ENCODE results near the gene MSI2. TPM values are rescaled to one million over a fixed set of nuclear protein-coding genes. Genes with fewer than 3 reads are reported as not detected.

The MSI2 gene
- total and polyA plus RNA-seq, 9 of the 15 experiments (the other 6 are each of a cell fraction or from before 2014, with no cell fraction given), result 4.6 to 61.8 (median 42.4) TPM

DNA sequence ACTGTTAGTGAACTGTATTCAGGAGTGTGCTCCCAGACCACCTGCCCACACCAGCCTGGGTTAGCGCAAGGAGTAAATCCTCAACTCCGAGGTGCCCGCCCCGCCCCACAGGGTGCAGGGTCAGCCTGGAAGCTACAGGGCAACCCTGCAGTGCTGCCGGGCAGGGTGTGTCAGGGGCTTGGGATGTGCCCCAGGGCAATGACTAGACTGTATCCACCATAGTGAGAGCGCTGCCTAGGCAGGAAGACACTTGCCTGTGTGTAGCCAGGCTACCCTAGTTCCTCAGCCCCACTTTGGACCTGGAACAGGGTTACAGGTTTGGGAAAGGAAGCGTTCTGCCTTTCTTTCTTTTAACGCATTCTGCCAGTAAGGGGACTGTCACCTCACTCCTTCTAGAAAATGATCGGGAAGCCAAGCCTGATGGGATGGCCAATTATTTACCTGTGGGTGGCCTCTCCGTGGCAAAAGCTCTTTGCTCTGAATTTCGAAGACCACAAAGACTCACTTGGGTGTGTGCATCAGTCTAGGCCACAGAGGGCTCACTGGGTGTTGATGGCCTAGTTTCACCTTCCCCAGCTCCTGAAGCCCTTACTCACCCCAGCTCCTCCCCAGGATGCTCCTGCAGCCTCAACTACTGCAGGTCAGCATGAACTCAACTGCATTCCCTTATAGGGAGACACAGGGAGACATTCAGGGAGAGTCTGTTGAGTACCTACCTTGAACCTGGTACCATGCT, 397.9 kb downstream of the MSI2 start:
- Histone ChIP-seq H3K27ac (ENCODE audit: extremely low read depth, low read depth, low read length) (no peak overlapping the region), H3K4me3 (no peak overlapping the region), H4K20me1 (replicated peaks; ENCODE audit: control insufficient read depth, insufficient read depth, low read length) (no peaks in the 10 kb centered on the region), H3K9ac (ENCODE audit: insufficient read depth in 1 of 2, low read depth in 2 of 2, low read length in 2 of 2) (no peak overlapping the region), H3K27me3 (ENCODE audit: control insufficient read depth in 2 of 2, insufficient read depth in 2 of 2, low read length in 2 of 2) (no peaks in the 10 kb centered on the region), H3K4me2 (ENCODE audit: insufficient read depth, low read length) (no peak overlapping the region), H3K9me1 (ENCODE audit: control insufficient read depth, insufficient read depth, low read length) (no peaks in the 10 kb centered on the region), H3K36me3 (ENCODE audit: control insufficient read depth, insufficient read depth, low read length) (no peaks in the 10 kb centered on the region; the same call in 2 of the 3 replicates), H3K9me3 (replicated peaks; ENCODE audit: control insufficient read depth, insufficient read depth, low read depth, low read length) (no peaks in the 10 kb centered on the region), H2AFZ (ENCODE audit: low read depth, low read length) (no peak overlapping the region), H3K4me1 (replicated peaks in 1 of 2; ENCODE audit: control insufficient read depth in 2 of 2, insufficient read depth in 2 of 2, low read length in 2 of 2) (no peaks in the 10 kb centered on the region), H3K79me2 (ENCODE audit: control insufficient read depth, insufficient read depth, low read length) (no peaks in the 10 kb centered on the region)
- ATAC-seq (no peak), FAIRE-seq (no peak), DNase-seq (ENCODE audit: extremely low read depth in 1 of 4, low spot score in 3 of 4) (no peak)
- intact Hi-C loops (cut with micrococcal nuclease) (no loop called here), in situ Hi-C loops (cut with MboI) (no loop called here)
- ChIA-PET CTCF (ENCODE audit: low intra/inter-chr PET ratio) (no interaction called here), POLR2A (interaction anchor here (1.3 kb wide), 1 partner anchor 12 kb away, joined by 4 read pairs; no protein-coding TSS in a partner anchor)
- no TSS peak for BruUV-seq (replicated peaks)
- TF ChIP-seq YBX1 (IDR thresholded peaks at IDR 0.05), result no peak
- TF ChIP-seq MCM5 (IDR thresholded peaks at IDR 0.05; ENCODE audit: low read depth), result no peak
- 86% methylated on average over 10 of the region's 11 CpGs for WGBS (ENCODE audit: insufficient coverage, low coverage, missing lambda C conversion rate)

- no peak overlapping the region for H3K27ac ChIP-seq (ENCODE audit: extremely low read depth, low read depth, low read length)
- no peak overlapping the region for H3K4me2 ChIP-seq (ENCODE audit: insufficient read depth, low read length)
- H3K4me1 ChIP-seq (replicated peaks in 1 of 2; ENCODE audit: control insufficient read depth in 2 of 2, insufficient read depth in 2 of 2, low read length in 2 of 2), result no peaks in the 10 kb centered on the region
- no peaks in the 10 kb centered on the region for H4K20me1 ChIP-seq (replicated peaks; ENCODE audit: control insufficient read depth, insufficient read depth, low read length)
- H2AFZ ChIP-seq (ENCODE audit: low read depth, low read length), result no peak overlapping the region
- no peak overlapping the region for H3K9ac ChIP-seq (ENCODE audit: insufficient read depth in 1 of 2, low read depth in 2 of 2, low read length in 2 of 2)
- in situ Hi-C loops (cut with MboI), result no loop called here
- TF ChIP-seq CBX5 (IDR thresholded peaks at IDR 0.05; ENCODE audit: borderline replicate concordance, low read depth) (no peak), ZNF165 (CRISPR knock-in tag; IDR thresholded peaks at IDR 0.05; ENCODE audit: borderline replicate concordance) (no peak), PML (IDR thresholded peaks at IDR 0.05; ENCODE audit: low read length) (no peak), ATF7 (IDR thresholded peaks at IDR 0.05) (no peak), NCOA4 (IDR thresholded peaks at IDR 0.05; ENCODE audit: partially characterized antibody) (no peak), ZNF274 (IDR thresholded peaks at IDR 0.05; ENCODE audit: borderline replicate concordance, low read depth, low read length) (no peak), TAF1 (IDR thresholded peaks at IDR 0.05; ENCODE audit: control insufficient read depth, extremely low read depth, insufficient read depth, low read length, severe bottlenecking) (no peak), ZNF57 (CRISPR knock-in tag; IDR thresholded peaks at IDR 0.05) (no peak), CBX3 (IDR thresholded peaks at IDR 0.05; ENCODE audit: borderline replicate concordance in 1 of 2, low read length in 2 of 2) (no peak), ZNF695 (CRISPR knock-in tag; IDR thresholded peaks at IDR 0.05) (no peak), SNIP1 (IDR thresholded peaks at IDR 0.05; ENCODE audit: low read depth) (no peak), FOXM1 (IDR thresholded peaks at IDR 0.05; ENCODE audit: low read depth) (no peak), FOXM1 (CRISPR knock-in tag; IDR thresholded peaks at IDR 0.05; ENCODE audit: low read depth) (no peak)
- TF ChIP-seq, protein P1, sequence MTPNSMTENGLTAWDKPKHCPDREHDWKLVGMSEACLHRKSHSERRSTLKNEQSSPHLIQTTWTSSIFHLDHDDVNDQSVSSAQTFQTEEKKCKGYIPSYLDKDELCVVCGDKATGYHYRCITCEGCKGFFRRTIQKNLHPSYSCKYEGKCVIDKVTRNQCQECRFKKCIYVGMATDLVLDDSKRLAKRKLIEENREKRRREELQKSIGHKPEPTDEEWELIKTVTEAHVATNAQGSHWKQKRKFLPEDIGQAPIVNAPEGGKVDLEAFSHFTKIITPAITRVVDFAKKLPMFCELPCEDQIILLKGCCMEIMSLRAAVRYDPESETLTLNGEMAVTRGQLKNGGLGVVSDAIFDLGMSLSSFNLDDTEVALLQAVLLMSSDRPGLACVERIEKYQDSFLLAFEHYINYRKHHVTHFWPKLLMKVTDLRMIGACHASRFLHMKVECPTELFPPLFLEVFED (CRISPR knock-in tag; conservative IDR thresholded peaks at IDR 0.05), result no peak
- H3K27me3 ChIP-seq (ENCODE audit: control insufficient read depth in 2 of 2, insufficient read depth in 2 of 2, low read length in 2 of 2), result no peaks in the 10 kb centered on the region
- 78% methylated on average over 6 of the region's 6 CpGs for WGBS (ENCODE audit: insufficient coverage, low coverage, missing lambda C conversion rate)
- H3K9me3 ChIP-seq (replicated peaks; ENCODE audit: control insufficient read depth, insufficient read depth, low read depth, low read length), result no peaks in the 10 kb centered on the region
- FAIRE-seq, result no peak
- BruUV-seq (replicated peaks), result no TSS peak
- H3K36me3 ChIP-seq (ENCODE audit: control insufficient read depth, insufficient read depth, low read length), result no peaks in the 10 kb centered on the region; the same call in 2 of the 3 replicates
- ChIA-PET CTCF (ENCODE audit: low intra/inter-chr PET ratio) (no interaction called here), POLR2A (interaction anchor here (1.3 kb wide), 1 partner anchor 10 kb away, joined by 4 read pairs; no protein-coding TSS in a partner anchor)
- intact Hi-C loops (cut with micrococcal nuclease), result no loop called here
- no peak overlapping the region for H3K4me3 ChIP-seq
- no peaks in the 10 kb centered on the region for H3K79me2 ChIP-seq (ENCODE audit: control insufficient read depth, insufficient read depth, low read length)
- no peak for DNase-seq (ENCODE audit: extremely low read depth in 1 of 4, low spot score in 3 of 4)
- no peak for ATAC-seq
- H3K9me1 ChIP-seq (ENCODE audit: control insufficient read depth, insufficient read depth, low read length), result no peaks in the 10 kb centered on the region
Measured at GRCh38 chr17:57655553-57655952, 399.2 kb downstream of the MSI2 start.

All from K562 (cell line).